ENCODE data around the gene CCDC9B. TPM values are rescaled to one million over a fixed set of nuclear protein-coding genes. Genes with fewer than 3 reads are reported as not detected.

Gene CCDC9B
- total RNA-seq, 1 donor from 2014 or later = 58.0 TPM

DNA sequence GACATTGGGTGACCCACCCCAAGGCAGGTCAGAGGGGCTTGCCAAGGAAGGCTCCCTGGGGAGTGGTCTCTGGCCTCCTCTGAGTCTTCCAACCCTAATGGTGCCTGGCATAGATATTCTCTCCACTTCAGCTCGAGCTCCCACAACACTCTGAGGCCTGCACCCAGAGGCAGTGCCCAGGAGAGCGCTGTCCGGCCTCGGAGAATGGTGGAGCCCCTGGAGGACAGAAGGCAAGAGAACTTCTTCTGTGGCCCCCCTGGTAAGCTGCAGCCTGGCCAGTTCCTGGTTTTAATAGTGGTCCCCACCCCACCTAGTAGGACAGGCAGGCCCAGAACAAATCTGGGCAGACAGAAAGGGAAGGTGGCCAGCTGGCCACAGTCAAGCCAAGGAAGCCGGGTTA lies 24.3 kb upstream of the CCDC9B start:
- no peaks in the 10 kb centered on the region for H3K36me3 Mint-ChIP-seq (ENCODE audit: low read depth)
- no peaks in the 10 kb centered on the region for H3K9me3 Mint-ChIP-seq (ENCODE audit: low read depth)
- no peak overlapping the region for H3K4me3 Mint-ChIP-seq (ENCODE audit: unreplicated experiment)
- peaks cover 4% of the 10 kb centered on the region for H3K4me1 Mint-ChIP-seq (ENCODE audit: low read depth)
- TF ChIP-seq, protein P1, sequence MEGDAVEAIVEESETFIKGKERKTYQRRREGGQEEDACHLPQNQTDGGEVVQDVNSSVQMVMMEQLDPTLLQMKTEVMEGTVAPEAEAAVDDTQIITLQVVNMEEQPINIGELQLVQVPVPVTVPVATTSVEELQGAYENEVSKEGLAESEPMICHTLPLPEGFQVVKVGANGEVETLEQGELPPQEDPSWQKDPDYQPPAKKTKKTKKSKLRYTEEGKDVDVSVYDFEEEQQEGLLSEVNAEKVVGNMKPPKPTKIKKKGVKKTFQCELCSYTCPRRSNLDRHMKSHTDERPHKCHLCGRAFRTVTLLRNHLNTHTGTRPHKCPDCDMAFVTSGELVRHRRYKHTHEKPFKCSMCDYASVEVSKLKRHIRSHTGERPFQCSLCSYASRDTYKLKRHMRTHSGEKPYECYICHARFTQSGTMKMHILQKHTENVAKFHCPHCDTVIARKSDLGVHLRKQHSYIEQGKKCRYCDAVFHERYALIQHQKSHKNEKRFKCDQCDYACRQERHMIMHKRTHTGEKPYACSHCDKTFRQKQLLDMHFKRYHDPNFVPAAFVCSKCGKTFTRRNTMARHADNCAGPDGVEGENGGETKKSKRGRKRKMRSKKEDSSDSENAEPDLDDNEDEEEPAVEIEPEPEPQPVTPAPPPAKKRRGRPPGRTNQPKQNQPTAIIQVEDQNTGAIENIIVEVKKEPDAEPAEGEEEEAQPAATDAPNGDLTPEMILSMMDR (IDR thresholded peaks at IDR 0.05) = no peak
- peaks cover 5% of the 10 kb centered on the region for H3K27me3 Mint-ChIP-seq (ENCODE audit: low read depth)
- H3K27ac Mint-ChIP-seq (ENCODE audit: unreplicated experiment) = no peak overlapping the region
- DNase-seq (ENCODE audit: low spot score) = no peak

DNA sequence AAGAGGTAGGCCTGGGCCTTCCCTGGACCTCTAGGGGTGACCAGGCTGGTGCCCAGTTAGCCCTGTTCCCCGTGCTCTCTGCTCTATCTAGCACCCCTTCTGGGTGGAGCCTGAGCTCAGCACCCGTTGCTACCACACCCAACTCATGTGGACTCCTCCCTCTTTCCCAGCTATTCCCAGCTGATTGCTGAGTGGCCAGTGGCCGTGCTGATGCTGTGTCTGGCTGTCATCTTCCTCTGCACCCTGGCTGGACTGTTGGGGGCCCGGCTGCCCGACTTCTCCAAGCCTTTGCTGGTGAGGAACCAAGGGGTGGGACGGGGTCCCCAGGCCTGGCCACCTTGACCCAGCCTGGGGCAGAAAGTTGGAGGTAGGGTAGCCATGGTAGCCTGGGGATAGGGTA lies 23.5 kb upstream of the CCDC9B start:
- H3K27me3 Mint-ChIP-seq (ENCODE audit: low read depth) = peaks cover 5% of the 10 kb centered on the region
- TF ChIP-seq, protein P1 (IDR thresholded peaks at IDR 0.05) = no peak
- H3K4me3 Mint-ChIP-seq (ENCODE audit: unreplicated experiment) = no peak overlapping the region
- no peaks in the 10 kb centered on the region for H3K9me3 Mint-ChIP-seq (ENCODE audit: low read depth)
- no peaks in the 10 kb centered on the region for H3K36me3 Mint-ChIP-seq (ENCODE audit: low read depth)
- H3K27ac Mint-ChIP-seq (ENCODE audit: unreplicated experiment) = no peak overlapping the region
- no peak for DNase-seq (ENCODE audit: low spot score)
- H3K4me1 Mint-ChIP-seq (ENCODE audit: low read depth) = peaks cover 4% of the 10 kb centered on the region

DNA sequence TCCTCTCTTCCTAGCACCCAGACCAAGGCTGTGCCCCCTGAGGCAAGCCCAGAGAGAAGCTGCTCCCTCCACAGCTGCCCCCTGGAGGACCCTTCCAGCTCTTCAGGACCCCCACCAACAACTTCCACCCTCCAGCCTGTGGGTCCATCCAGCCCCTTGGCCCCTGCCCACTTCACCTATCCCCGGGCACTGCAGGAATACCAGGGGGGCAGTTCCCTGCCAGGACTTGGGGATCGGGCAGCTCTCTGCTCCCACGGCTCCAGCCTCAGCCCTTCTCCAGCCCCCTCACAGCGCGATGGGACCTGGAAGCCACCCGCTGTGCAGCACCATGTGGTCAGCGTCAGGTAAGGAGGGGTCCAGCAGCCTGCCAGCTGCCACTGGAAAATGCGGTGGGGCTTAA lies 22.9 kb upstream of the CCDC9B start:
- Mint-ChIP-seq H3K36me3 (ENCODE audit: low read depth) (no peaks in the 10 kb centered on the region), H3K4me3 (ENCODE audit: unreplicated experiment) (no peak overlapping the region), H3K9me3 (ENCODE audit: low read depth) (no peaks in the 10 kb centered on the region), H3K27me3 (ENCODE audit: low read depth) (peaks cover 5% of the 10 kb centered on the region), H3K4me1 (ENCODE audit: low read depth) (peaks cover 5% of the 10 kb centered on the region), H3K27ac (ENCODE audit: unreplicated experiment) (no peak overlapping the region)
- TF ChIP-seq, protein P1 (IDR thresholded peaks at IDR 0.05) = no peak
- no peak for DNase-seq (ENCODE audit: low spot score)

DNA sequence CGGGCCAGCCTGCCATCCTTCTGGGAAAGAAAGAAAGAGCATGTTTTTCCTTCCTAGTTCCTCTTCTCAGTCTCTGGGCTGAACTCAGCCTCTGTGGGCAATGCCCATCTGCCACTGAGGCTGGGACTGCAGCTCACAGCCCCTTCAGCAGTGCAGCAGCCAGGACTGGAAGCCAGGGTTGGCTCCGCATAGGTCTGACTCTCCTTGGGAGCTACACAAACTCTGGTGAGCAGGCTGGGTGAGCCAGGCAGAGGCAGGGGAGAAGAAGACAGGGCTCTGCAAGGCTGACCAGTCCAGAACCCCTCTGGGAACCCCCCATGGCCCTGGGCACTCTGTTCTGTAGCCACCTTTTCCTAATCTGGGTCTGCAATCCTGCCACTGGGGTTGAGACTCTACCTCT lies 20.9 kb upstream of the CCDC9B start:
- Mint-ChIP-seq H3K27ac (ENCODE audit: unreplicated experiment) (no peak overlapping the region), H3K4me1 (ENCODE audit: low read depth) (peaks cover 12% of the 10 kb centered on the region), H3K9me3 (ENCODE audit: low read depth) (no peaks in the 10 kb centered on the region), H3K36me3 (ENCODE audit: low read depth) (no peaks in the 10 kb centered on the region), H3K4me3 (ENCODE audit: unreplicated experiment) (no peak overlapping the region), H3K27me3 (ENCODE audit: low read depth) (peaks cover 5% of the 10 kb centered on the region)
- TF ChIP-seq, protein P1 (IDR thresholded peaks at IDR 0.05) = no peak
- no peak for DNase-seq (ENCODE audit: low spot score)

DNA sequence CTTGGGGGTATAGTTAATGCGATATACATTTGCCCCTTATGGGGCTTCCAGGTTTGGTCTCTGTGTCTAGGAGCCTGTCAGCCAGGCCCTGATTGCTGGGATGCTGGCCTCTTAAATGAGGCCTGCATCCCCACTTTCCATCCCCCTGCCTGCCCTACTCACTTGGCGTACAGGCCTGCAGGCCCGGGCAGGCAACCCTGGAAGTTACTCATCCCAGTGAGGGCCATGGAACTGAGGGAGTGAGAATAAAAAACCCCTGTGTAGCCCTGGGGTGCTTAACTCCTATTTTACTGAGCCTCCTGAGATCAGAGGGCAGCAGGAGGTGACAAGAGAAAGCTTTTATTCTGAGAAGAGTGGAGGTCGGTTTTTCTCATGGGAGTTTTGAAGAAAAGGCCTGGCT lies 19.3 kb upstream of the CCDC9B start:
- peaks cover 21% of the 10 kb centered on the region for H3K4me1 Mint-ChIP-seq (ENCODE audit: low read depth)

More for the DNA sequence above, 19.3 kb upstream of the CCDC9B start:
- no peak overlapping the region for H3K4me3 Mint-ChIP-seq (ENCODE audit: unreplicated experiment)
- no peaks in the 10 kb centered on the region for H3K9me3 Mint-ChIP-seq (ENCODE audit: low read depth)
- H3K27me3 Mint-ChIP-seq (ENCODE audit: low read depth) = peaks cover 5% of the 10 kb centered on the region
- no peaks in the 10 kb centered on the region for H3K36me3 Mint-ChIP-seq (ENCODE audit: low read depth)
- H3K27ac Mint-ChIP-seq (ENCODE audit: unreplicated experiment) = no peak overlapping the region
- DNase-seq (ENCODE audit: low spot score) = no peak
- TF ChIP-seq, protein P1 (IDR thresholded peaks at IDR 0.05) = no peak
